HUDEP-2 (cell line): ENCODE measurements around the gene USP9Y.
A peak's percentile ranks its signal among the peaks of the same experiment; 100 is the strongest.

Experiments used
- DNase-seq, 76 experiments: peaks; one replicate each; lab custom pipeline; 2025; ENCODE audit not compliant: unreplicated experiment in 76 of 76; lab: John Stamatoyannopoulos, UW

Gene USP9Y

GRCh38 chrY:12765976-12766375, 64.9 kb downstream of the USP9Y start:
- DNase-seq = peak in 1 of 76 experiments; percentile 0

- DNase-seq = no peak
Observed at GRCh38 chrY:12784521-12784920, 83.5 kb downstream of the USP9Y start.

- no peak for DNase-seq
Observed at GRCh38 chrY:12793999-12794398, 93.0 kb downstream of the USP9Y start.

GRCh38 chrY:12808046-12808445, 107.0 kb downstream of the USP9Y start:
- DNase-seq = no peak

GRCh38 chrY:12809034-12809433, 108.0 kb downstream of the USP9Y start:
- peak in 12 of 76 experiments; percentile 0 to 10 (median 2) for DNase-seq

GRCh38 chrY:12823408-12823807, 122.4 kb downstream of the USP9Y start:
- no peak for DNase-seq

- DNase-seq = no peak
Observed at GRCh38 chrY:12826791-12827190, 125.8 kb downstream of the USP9Y start.

GRCh38 chrY:12833284-12833683, 132.3 kb downstream of the USP9Y start:
- DNase-seq = no peak

GRCh38 chrY:12837550-12837949, 136.5 kb downstream of the USP9Y start:
- peak in 2 of 76 experiments; percentile 0 for DNase-seq

GRCh38 chrY:12841368-12841767, 140.3 kb downstream of the USP9Y start:
- no peak for DNase-seq

- no peak for DNase-seq
Observed at GRCh38 chrY:12846793-12847192, 145.8 kb downstream of the USP9Y start.

GRCh38 chrY:12855791-12856275, 154.8 kb downstream of the USP9Y start:
- DNase-seq = no peak

GRCh38 chrY:12867960-12868359, 166.9 kb downstream of the USP9Y start:
- DNase-seq = peak in 1 of 76 experiments; percentile 0

GRCh38 chrY:12896973-12897372, 195.9 kb downstream of the USP9Y start:
- no peak for DNase-seq

- DNase-seq = no peak
Observed at GRCh38 chrY:12898604-12899003, 197.6 kb downstream of the USP9Y start.

- DNase-seq = peak in 74 of 76 experiments; percentile 16 to 87 (median 68)
Observed at GRCh38 chrY:12904618-12905516, 203.8 kb downstream of the USP9Y start, which contains the start of gene DDX3Y. Gene DDX3Y (plus strand): TSS chrY:12904868. CDS start chrY:12904937, 69 bp downstream.

- DNase-seq = peak in 70 of 76 experiments; percentile 0 to 72 (median 38)
Observed at GRCh38 chrY:12905517-12905872, 204.5 kb downstream of the USP9Y start.

GRCh38 chrY:12905895-12906294, 204.9 kb downstream of the USP9Y start:
- peak in 18 of 76 experiments; percentile 0 to 27 (median 1) for DNase-seq
